ENCODE results near the gene DCANP1.
"Not testable (repeated sequence)": the region's sequence is repeated elsewhere in the genome, so short reads cannot be mapped to it uniquely, and the experiment has no call there.

The DCANP1 gene

GRCh38 chr5:135447298-135447929 lies at the start of gene DCANP1:
DCANP1 (minus strand) TSS chr5:135447348; CDS start chr5:135447108, 240 bp downstream.
- no peak for FAIRE-seq

DNA sequence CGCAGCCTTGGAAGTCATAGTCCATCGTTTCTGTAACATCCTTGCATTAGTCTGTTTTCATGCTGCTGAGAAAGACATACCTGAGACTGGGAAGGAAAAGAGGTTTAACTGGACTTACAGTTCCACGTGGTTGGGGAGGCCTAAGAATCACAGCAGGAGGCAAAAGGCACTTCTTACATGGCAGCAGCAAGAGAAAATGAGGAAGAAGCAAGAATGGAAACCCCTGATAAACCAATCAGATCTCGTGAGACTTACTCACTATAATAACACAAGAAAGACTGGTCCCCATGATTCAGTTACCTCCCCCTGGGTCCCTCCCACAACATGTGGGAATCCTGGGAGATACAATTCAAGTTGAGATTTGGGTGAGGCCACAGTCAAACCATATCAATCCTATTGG lies 48.4 kb upstream of the DCANP1 start:
- FAIRE-seq: not testable (repeated sequence)

GRCh38 chr5:135494196-135494595 lies 47.0 kb upstream of the DCANP1 start:
- FAIRE-seq: no peak

- no peak for FAIRE-seq
Observed at GRCh38 chr5:135493406-135494180, 46.4 kb upstream of the DCANP1 start.

DNA sequence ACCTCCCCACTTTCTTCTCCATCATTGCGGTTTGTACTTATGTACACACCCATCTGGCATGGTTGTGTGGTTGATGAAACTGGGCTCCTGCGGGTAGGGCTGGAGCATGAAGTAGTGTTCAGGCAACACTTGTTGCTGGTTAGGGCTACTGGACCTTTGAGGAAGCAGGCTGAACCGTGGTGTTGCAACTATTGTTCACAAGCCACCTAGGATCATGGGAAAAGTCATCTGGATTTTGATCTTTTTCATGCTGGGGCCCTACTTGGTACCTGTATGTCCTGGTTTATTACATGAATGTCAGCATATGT lies 45.1 kb upstream of the DCANP1 start:
- FAIRE-seq: no peak

DNA sequence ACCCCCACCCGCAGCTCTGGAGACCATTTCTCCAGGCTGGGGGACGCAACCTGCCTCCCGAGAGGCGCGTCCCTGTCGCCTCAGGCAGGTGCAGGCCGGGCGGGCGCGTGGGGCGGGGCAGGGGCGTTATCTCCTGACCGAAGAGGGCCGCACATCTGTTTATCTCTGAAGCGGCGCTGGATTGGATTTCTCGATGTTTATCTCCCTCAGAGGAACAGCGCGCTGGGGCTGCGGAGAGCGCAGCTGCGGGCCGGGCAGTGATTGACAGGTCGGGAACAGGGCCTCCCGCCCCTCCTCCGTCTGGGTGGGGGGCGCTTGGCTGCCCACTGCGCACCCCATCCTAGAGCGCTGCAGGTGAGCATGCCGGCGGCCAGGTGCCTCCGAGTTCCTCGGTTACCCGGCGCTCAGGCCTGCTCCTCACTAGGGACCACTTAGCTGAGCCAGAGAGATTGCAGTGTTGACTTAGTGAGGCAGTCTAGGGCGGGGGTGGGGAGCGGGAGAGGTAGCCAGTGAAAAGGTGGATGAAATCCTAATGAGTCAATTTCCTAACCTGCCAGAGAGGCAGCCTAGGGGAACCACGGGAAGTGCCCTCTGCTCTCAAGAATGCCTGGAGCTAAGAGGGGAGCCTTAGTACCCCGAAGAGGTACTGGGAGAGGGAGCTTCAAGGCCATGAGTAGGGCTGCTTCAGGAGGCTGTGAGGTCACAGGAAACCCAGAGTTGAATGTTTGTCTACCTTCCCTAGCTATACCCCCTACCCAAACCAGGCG lies 44.6 kb upstream of the DCANP1 start:
- FAIRE-seq: no peak

GRCh38 chr5:135491038-135491551 lies 43.9 kb upstream of the DCANP1 start:
- FAIRE-seq: no peak

DNA sequence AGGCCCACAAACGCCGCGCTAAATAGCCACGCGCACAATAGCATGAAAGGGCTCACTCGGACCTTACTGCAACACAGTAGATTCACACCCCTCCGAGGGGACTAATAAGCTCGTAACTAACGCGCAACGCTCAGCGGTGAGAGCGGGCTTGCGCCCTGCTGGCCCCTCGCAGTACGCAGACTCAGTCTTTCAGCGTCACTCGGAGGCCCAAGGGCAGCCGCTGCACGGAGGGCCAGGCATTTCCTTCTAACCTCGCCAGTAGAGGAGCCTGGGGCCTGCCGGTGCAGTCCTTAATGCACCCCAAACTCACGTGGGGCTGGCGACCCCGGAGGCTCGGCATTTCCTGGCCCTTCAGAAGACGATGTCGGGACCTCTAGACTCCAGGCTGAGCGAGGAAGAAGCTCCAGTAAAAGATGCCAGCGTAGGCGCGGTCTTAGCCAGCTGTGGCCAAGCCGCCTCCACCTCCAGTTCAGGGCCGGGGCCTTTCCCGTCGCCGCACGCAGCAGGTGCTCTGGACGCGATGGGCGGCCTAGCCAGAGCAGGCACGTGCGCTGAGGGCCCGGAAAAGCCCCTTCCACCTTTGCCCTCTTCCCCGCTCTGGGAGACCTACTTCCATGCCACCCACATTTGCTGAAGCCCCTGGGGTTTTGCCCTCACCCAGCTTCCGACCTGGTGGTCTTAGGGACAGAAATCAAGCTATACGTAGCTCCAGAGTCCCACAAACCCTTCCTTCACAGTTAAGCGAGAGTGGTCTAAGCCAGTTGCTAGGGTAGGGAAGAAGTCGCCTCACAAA lies 43.3 kb upstream of the DCANP1 start:
- FAIRE-seq: no peak

DNA sequence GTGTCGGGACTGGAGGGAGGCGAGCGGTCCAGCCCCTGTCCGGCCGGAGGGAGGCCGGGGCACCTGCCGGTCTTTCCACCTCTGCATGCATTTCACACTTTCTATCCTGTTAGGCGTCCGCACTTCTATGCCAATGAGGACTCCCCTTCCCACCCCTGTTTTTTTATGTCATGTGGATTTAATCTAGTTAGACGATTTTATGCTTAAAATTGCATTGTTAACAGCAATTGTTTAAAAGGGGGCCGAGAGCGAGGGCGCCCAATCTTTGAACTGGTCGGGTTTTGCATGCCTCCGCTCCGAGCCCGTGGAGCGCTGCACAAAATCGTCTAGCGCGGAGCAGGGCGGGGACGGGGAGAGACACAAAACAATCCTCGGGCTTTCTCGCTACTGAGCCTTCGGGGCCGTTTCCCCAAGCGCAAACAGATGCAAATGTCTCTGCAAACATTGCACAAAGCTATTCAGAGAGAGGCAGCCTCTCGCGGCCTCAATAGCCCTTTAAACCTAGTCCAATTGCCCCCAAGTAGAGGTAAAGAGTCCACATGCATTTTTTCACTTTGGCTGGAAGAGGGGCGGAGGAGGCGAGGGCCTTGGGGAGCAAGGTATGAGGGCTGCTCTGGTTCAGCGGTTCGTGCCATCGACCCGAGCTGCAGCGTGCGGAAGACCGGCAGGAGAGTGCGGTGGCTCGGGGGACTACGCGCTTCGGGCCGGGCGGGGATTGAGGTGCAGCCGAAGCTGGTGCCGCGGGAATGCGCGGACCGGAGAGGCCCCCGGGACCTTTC lies 42.5 kb upstream of the DCANP1 start:
- no peak for FAIRE-seq

GRCh38 chr5:135488727-135489465 lies 41.7 kb upstream of the DCANP1 start:
- no peak for FAIRE-seq

GRCh38 chr5:135487839-135488514 lies 40.8 kb upstream of the DCANP1 start:
- FAIRE-seq: no peak

GRCh38 chr5:135487037-135487395 lies 39.9 kb upstream of the DCANP1 start:
- no peak for FAIRE-seq

- FAIRE-seq: no peak
Observed at GRCh38 chr5:135486131-135487036, 39.2 kb upstream of the DCANP1 start.

GRCh38 chr5:135484674-135485086 lies 37.5 kb upstream of the DCANP1 start:
- no peak for FAIRE-seq

DNA sequence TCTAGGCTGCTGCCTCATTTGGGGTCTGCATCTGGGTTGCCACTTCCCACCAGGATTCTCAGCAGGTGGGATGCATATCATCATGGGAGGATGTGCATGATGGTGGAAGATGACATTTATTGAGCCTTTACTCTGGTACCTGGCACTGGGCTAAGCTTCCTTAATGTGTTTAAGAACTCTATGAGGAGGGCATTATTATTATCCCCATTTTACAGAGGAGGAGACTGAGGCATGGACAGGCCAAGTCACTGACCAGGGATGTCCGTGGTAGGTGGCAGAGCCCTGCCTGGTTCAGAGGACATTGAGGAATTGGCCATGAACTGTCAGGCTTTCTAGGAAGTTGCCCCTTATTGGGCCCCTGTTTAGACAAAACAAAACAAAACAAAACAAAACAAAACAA lies 36.1 kb upstream of the DCANP1 start:
- FAIRE-seq: no peak

DNA sequence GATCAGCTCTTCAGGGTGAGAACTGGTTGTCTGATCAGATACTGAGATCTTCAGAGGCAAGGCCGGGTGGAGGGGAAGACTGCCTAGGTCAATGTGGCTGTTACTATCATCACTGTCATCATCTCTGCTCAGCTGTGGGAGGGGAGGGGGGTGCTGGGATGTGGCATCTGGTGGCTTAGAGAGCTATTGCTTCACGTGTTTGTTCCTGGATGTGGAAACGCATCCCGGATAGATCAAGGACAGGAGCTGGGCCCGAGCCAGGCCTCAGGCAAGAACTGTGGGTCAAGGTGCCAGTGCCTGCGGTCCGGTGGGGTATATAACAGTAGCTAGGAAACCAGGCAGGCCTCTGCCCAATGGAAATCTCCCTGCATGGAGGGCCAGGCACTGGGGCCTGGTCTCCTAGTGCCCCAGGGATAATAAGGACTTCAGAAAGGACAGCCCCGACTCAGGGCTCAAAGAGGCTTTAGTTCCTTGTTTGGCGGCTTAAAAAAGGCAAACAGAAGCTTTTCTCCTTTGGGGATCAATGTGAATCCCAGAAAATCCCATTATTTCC lies 35.3 kb upstream of the DCANP1 start:
- FAIRE-seq: no peak

GRCh38 chr5:135481909-135482311 lies 34.8 kb upstream of the DCANP1 start:
- FAIRE-seq: no peak

DNA sequence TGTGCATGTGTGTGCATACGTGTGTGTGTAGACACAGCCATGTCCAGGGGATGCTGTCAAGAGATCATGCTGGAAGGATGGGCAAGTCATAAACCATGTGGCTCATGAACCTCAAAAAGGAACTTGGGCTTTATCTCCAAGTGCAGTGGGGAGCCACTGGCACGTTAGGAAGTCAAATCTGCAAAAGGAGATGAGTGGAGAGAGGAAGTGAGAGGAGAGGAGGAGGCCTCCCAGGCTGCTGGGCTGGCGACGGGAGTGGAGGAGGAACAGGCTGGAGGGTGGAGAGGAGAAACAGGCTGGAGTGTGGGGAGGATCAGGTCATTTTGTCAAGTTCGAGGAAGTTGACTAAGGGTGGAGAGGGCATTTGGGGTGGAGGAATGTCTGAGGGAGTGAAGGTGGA lies 34.2 kb upstream of the DCANP1 start:
- FAIRE-seq: no peak

- FAIRE-seq: no peak
Observed at GRCh38 chr5:135480511-135480910, 33.4 kb upstream of the DCANP1 start.
